VCaP (cell line): Measurements from ENCODE around the gene TAS2R43.
"Not testable (repeated sequence)": the region's sequence is repeated elsewhere in the genome, so short reads cannot be mapped to it uniquely, and the experiment has no call there.

Experiments used
- H3K27ac ChIP-seq: fragments of 450-650 bp; 2 replicates; pipeline ENCODE4 v1.5.1; 2017
- TF ChIP-seq, protein P1 (sequence below): fragments of 450-650 bp; conservative IDR thresholded peaks from 2 replicates; pipeline ENCODE4 v1.5.1; 2017; ENCODE audit warnings: mild to moderate bottlenecking, moderate library complexity

TAS2R43 gene, protein sequence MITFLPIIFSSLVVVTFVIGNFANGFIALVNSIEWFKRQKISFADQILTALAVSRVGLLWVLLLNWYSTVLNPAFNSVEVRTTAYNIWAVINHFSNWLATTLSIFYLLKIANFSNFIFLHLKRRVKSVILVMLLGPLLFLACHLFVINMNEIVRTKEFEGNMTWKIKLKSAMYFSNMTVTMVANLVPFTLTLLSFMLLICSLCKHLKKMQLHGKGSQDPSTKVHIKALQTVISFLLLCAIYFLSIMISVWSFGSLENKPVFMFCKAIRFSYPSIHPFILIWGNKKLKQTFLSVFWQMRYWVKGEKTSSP

DNA sequence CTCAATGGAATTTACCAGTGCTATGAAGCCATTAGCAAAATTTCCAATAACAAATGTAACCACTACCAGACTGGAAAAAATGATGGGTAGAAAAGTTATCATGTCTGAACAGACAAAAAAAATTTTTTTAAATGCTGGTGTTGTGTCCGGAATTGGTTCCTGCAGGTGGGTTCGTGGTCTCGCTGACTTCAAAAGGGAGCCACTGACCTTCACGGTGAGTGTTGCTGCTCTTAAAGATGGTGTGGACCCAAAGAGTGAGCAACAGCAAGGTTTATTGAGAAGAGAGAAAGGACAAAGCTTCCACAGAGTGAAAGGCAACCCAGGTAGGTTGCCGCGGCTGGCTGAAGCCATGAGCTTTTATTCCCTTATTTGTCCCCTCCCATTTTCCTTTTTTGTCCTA lies at the start of gene TAS2R43:
Gene TAS2R43, minus strand, starts transcription at position 186 of the 400 bp plus-strand sequence. Its CDS starts 84 bp downstream, at position 102.
- TF ChIP-seq, protein P1, sequence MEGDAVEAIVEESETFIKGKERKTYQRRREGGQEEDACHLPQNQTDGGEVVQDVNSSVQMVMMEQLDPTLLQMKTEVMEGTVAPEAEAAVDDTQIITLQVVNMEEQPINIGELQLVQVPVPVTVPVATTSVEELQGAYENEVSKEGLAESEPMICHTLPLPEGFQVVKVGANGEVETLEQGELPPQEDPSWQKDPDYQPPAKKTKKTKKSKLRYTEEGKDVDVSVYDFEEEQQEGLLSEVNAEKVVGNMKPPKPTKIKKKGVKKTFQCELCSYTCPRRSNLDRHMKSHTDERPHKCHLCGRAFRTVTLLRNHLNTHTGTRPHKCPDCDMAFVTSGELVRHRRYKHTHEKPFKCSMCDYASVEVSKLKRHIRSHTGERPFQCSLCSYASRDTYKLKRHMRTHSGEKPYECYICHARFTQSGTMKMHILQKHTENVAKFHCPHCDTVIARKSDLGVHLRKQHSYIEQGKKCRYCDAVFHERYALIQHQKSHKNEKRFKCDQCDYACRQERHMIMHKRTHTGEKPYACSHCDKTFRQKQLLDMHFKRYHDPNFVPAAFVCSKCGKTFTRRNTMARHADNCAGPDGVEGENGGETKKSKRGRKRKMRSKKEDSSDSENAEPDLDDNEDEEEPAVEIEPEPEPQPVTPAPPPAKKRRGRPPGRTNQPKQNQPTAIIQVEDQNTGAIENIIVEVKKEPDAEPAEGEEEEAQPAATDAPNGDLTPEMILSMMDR: no peak
- H3K27ac ChIP-seq: no peak within 1 kb of the TSS

DNA sequence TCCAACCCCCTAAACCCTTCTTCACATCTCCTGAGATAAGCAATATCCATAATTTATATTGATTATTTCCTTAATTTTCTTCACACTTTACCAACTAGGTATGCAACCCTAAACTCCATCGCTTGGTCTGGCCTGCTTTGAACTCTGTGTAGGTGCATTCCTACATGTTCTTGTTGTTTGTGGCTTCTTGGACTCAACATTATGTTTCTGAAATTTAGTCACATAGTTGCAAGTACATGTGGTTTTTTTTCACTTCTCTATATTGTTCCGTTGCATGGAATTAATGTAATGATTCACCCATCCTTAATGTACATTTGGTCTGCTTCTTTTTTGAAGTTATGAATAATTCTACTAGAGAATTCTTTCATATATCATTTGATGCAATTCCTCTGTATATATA lies 44.0 kb upstream of the TAS2R43 start:
- TF ChIP-seq, protein P1: no peak
- H3K27ac ChIP-seq: no peak overlapping the region

DNA sequence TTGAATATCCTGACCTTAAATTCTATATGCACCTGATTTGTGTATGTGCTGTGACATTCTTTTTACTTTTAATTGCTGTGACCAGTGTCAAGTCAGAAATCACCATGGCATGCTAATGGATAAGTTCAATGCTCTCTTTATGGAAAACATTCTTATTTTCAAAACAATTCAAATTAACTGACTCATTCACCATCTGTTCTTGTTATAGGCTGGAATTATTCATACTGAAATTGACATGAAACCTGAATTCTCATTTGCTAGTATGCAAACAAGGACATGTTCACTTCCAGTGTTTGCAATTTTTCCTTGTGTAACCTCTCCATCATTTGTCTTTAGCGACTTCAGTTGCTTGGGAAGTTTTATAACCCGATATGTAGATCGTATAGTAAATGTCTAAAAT lies 42.2 kb upstream of the TAS2R43 start, which contains the start of gene TAS2R30:
Gene TAS2R30, minus strand, starts transcription at position 340 of the 400 bp plus-strand sequence. CDS start 400 bp downstream, outside the sequence.
- TF ChIP-seq, protein P1: no peak
- no peak within 1 kb of the TSS for H3K27ac ChIP-seq

DNA sequence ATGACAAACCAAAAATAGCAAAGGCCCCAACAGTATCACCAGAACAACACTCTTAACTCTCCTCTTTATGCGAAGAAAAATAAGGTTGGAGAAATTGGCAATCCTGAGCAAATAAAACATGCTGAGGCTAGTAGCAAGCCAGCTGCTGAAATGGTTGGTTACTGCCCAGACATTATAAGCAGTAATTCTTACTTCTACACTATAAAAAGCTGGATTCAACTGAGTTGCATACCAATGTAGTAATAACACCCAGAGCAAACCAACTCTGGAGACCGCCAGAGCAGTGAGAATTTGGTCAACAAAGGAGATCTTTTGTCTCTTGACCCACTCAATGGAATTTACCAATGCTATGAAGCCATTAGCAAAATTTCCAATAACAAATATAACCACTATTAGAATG lies 41.7 kb upstream of the TAS2R43 start:
- TF ChIP-seq, protein P1: no peak
- H3K27ac ChIP-seq: no peak overlapping the region

DNA sequence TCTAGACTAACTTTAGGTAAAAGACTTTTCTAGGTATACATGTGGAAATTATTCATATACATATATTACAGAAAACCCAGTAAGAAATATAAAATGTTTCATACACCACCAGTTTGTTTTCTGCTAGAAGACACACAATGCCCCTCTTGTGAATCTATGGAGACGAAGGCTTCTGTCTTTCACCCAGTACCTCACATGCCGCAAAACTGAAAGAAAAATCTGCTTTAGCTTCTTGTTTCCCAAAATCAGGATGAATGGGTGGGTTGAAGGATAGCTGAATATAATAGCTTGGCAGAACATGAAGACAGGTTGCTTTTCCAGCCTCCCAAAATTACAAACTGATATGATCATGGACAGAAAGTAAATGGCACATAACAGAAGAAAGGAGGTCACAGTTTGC lies 41.0 kb upstream of the TAS2R43 start:
- H3K27ac ChIP-seq: no peak overlapping the region
- TF ChIP-seq, protein P1: no peak

DNA sequence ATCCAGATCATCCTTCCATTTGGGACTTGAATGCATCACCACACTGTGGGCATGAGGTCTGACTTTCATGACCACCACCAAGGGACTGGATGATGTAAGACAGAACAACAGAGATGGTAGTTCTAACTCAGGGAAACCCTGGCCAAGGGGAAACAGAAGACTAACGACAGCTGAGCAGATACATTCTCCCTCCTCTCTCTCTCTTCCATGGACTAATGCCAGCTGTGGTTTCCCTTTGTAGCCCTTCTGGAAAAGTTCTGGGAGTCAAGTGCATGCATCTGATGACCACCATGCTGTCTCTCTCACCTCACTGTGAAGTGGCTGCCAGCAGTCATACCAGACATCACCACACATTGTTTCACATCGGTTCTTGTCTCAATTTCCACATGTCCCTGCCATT lies 38.9 kb upstream of the TAS2R43 start:
- H3K27ac ChIP-seq: no peak overlapping the region
- TF ChIP-seq, protein P1: no peak

DNA sequence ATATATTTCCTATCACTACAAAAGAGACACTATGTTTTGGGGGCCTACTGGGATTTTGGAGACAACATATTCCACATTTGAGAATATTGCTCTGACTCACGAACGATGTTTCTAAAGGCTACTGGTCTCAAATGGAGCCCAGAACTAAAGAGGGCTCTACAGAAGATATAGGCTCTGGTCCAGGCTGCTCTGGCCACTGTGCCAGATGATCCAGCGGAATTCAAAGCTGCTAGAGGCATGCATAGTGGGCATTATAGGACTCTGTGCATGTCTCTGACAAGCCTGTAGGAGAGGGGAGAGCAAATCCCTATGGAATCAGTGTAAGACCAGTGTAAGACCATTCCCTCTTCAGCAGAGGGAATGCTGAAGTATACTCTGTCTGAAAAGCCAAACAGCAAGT lies 38.3 kb upstream of the TAS2R43 start:
- TF ChIP-seq, protein P1: no peak
- no peak overlapping the region for H3K27ac ChIP-seq

DNA sequence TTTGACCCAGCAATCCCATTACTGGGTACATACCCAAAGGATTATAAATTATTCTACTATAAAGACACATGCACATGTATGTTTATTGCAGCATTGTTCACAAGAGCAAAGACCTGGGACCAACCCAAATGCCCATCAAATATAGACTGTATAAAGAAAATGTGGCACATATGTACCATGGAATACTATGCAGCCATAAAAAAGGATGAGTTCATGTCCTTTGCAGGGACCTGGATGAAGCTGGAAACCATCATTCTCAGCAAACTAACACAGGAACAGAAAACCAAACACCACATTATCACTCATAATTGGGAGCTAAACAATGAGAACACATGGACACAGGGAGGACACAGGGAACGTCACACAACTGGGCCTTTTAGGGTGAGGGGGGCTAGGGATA lies 22.0 kb upstream of the TAS2R43 start:
- not testable (repeated sequence) for H3K27ac ChIP-seq

DNA sequence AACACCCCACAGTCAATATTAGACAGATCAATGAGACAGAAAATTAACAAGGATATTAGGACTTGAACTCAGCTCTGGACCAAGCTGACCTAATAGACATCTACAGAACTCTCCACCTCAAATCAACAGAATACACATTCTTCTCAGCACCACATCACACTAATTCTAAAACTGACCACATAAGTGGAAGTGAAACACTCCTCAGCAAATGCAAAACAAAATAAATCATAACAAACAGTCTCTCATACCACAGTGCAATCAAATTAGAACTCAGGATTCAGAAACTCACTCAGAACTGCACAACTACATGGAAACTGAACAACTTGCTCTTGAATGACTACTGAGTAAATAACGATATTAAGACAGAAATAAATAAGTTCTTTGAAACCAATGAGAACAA lies 19.1 kb upstream of the TAS2R43 start:
- H3K27ac ChIP-seq: not testable (repeated sequence)
